ENCODE measurements around the gene RAB34. TPM values are rescaled to one million over a fixed set of nuclear protein-coding genes. Genes with fewer than 3 reads are reported as not detected.

The RAB34 gene
- total RNA-seq, 1 experiment from 2014 or later: 1.2 TPM

GRCh38 chr17:28744104-28744971 is 26.7 kb upstream of the RAB34 start:
- no peaks in the 10 kb centered on the region for H3K27me3 Mint-ChIP-seq (ENCODE audit: insufficient read depth, unreplicated experiment)
- H3K9me3 Mint-ChIP-seq (ENCODE audit: unreplicated experiment): no peaks in the 10 kb centered on the region
- CTCF ChIA-PET: interaction anchor here (1.1 to 9.5 kb wide), 4 partner anchors 17 to 97 kb away, joined by 3 to 324 read pairs (median 36); partner anchors contain the start of genes NEK8 and TLCD1
- peaks cover 18% of the 10 kb centered on the region for H3K36me3 ChIP-seq (ENCODE audit: control insufficient read depth, insufficient read depth, low read length)
- peaks cover 40% of the 10 kb centered on the region for H3K4me1 ChIP-seq
- peak overlapping the region; percentile 68 for H3K4me3 ChIP-seq (ENCODE audit: low read depth, low read length)
- peak overlapping the region; percentile 96 for H3K27ac Mint-ChIP-seq (ENCODE audit: unreplicated experiment)
- H3K4me1 Mint-ChIP-seq (ENCODE audit: low read depth, unreplicated experiment): peaks cover 12% of the 10 kb centered on the region
- DNase-seq: peak; percentile 90
- TF ChIP-seq CTCF (IDR thresholded peaks at IDR 0.05; ENCODE audit: insufficient read depth in 1 of 2, low read depth in 1 of 2, low read length in 1 of 2, severe bottlenecking in 1 of 2, unreplicated experiment in 1 of 2): no peak
- peak overlapping the region; percentile 95 for H3K4me3 Mint-ChIP-seq (ENCODE audit: unreplicated experiment)
- H3K27me3 ChIP-seq (replicated peaks; ENCODE audit: control insufficient read depth, insufficient read depth, low read length): no peaks in the 10 kb centered on the region
- POLR2A ChIA-PET: interaction anchor here (1.1 to 8.1 kb wide), 3 partner anchors 9 to 25 kb away, joined by 3 to 165 read pairs (median 52); partner anchors contain the start of genes NEK8, RPL23A and TLCD1
- BruUV-seq (replicated peaks): TSS peak; percentile 66
- peaks cover 74% of the 10 kb centered on the region for H3K36me3 Mint-ChIP-seq (ENCODE audit: insufficient read depth, unreplicated experiment)
- intact Hi-C loops (cut with micrococcal nuclease; ENCODE audit: unreplicated experiment): loop anchor here (5.0 kb wide), 1 partner anchor 208 kb away; the partner anchor contains the start of gene PHF12
- H3K9me3 ChIP-seq: no peaks in the 10 kb centered on the region

GRCh38 chr17:28743243-28744103 is 25.8 kb upstream of the RAB34 start, which contains the start of gene TRAF4:
Gene TRAF4, plus strand, starts transcription at chr17:28744011. Its CDS starts 102 bp downstream, at chr17:28744113.
- POLR2A ChIA-PET: interaction anchor here (0.7 to 8.1 kb wide), 6 partner anchors 16 to 208 kb away, joined by 3 to 165 read pairs (median 7); partner anchors contain the start of genes NEK8, PHF12, RPL23A and SDF2
- Mint-ChIP-seq H3K9me3 (ENCODE audit: unreplicated experiment) (no peaks in the 10 kb centered on the region), H3K27me3 (ENCODE audit: insufficient read depth, unreplicated experiment) (no peaks in the 10 kb centered on the region), H3K4me1 (ENCODE audit: low read depth, unreplicated experiment) (peaks cover 12% of the 10 kb centered on the region), H3K27ac (ENCODE audit: unreplicated experiment) (peak within 1 kb of the TSS; percentile 96), H3K4me3 (ENCODE audit: unreplicated experiment) (peak within 1 kb of the TSS; percentile 95), H3K36me3 (ENCODE audit: insufficient read depth, unreplicated experiment) (peaks cover 66% of the 10 kb centered on the region)
- H3K36me3 ChIP-seq (ENCODE audit: control insufficient read depth, insufficient read depth, low read length): peaks cover 14% of the 10 kb centered on the region
- no peaks in the 10 kb centered on the region for H3K27me3 ChIP-seq (replicated peaks; ENCODE audit: control insufficient read depth, insufficient read depth, low read length)
- peak within 1 kb of the TSS; percentile 68 for H3K4me3 ChIP-seq (ENCODE audit: low read depth, low read length)
- TSS peak; percentile 73 for BruUV-seq (replicated peaks)
- intact Hi-C loops (cut with micrococcal nuclease; ENCODE audit: unreplicated experiment): loop anchor here (1.0 to 5.0 kb wide), 3 partner anchors 16 to 209 kb away; partner anchors contain the start of gene PHF12
- H3K4me1 ChIP-seq: peaks cover 40% of the 10 kb centered on the region
- CTCF ChIA-PET: interaction anchor here (0.7 to 2.6 kb wide), 5 partner anchors 16 to 1991 kb away, joined by 3 to 54 read pairs (median 5); partner anchors contain the start of genes BLTP2, NEK8, RPL23A and TLCD1
- DNase-seq: peak; percentile 83 to 89
- no peaks in the 10 kb centered on the region for H3K9me3 ChIP-seq
- TF ChIP-seq CTCF (IDR thresholded peaks at IDR 0.05; ENCODE audit: insufficient read depth in 1 of 2, low read depth in 1 of 2, low read length in 1 of 2, severe bottlenecking in 1 of 2, unreplicated experiment in 1 of 2): peak in 1 of 2 experiments; percentile 18

Data from Caco-2 (cell line).